Lower lobe of right lung (tissue), 2 donors: ENCODE data around the gene ITGA11. TPM values are rescaled to one million over a fixed set of nuclear protein-coding genes. Genes with fewer than 3 reads are reported as not detected.

ENCODE experiments used
- ATAC-seq, 2 donors: fragments of 200-7000 bp; cut with Tn5 transposase; one replicate each; pipeline ENCODE4 v1.9.1; 2020 to 2022; ENCODE audit warnings: mild to moderate bottlenecking in 2 of 2, moderate library complexity in 2 of 2
- DNase-seq: peaks from one replicate; pipeline ENCODE4 v3.0.0-alpha.2; 2020
- H3K27ac ChIP-seq: fragments of 200-600 bp; one replicate; pipeline ENCODE4 v1.8.0; 2022
- H3K27me3 ChIP-seq: fragments of 200-600 bp; one replicate; pipeline ENCODE4 v1.8.0; 2022; ENCODE audit warnings: low read depth
- H3K36me3 ChIP-seq: fragments of 200-600 bp; one replicate; pipeline ENCODE4 v1.8.0; 2022; ENCODE audit warnings: mild to moderate bottlenecking
- H3K4me1 ChIP-seq: fragments of 200-600 bp; one replicate; pipeline ENCODE4 v1.8.0; 2022
- H3K4me3 ChIP-seq: fragments of 200-600 bp; one replicate; pipeline ENCODE4 v1.8.0; 2022; ENCODE audit warnings: mild to moderate bottlenecking
- H3K9me3 ChIP-seq: fragments of 200-600 bp; one replicate; pipeline ENCODE4 v1.8.0; 2022
- intact Hi-C: fragments of 100-400 bp; cut with DNase I; formaldehyde crosslinking; loops from one replicate; pipeline ENCODE4 v1.11.0; 2022
- total RNA-seq: library from RNA; stranded (reverse); fragmentation: NEBNext Ultra II Directional; extraction: Animal tissue kit (Norgen Biotek cat#: 25700); gene quantifications from one replicate; pipeline ENCODE4 v1.2.1, GENCODE V29; 2021
- TF ChIP-seq, protein P1 (sequence below): fragments of 200-600 bp; IDR thresholded peaks from one replicate; pipeline ENCODE4 v1.8.0; 2022; ENCODE audit warnings: antibody characterized with exemption, mild to moderate bottlenecking
- donor health status: DM: no; HTN: yes; CAD: no; lungs with severe emphysema.

Gene ITGA11
- total RNA-seq, 1 donor from 2014 or later, result 2.7 TPM

DNA sequence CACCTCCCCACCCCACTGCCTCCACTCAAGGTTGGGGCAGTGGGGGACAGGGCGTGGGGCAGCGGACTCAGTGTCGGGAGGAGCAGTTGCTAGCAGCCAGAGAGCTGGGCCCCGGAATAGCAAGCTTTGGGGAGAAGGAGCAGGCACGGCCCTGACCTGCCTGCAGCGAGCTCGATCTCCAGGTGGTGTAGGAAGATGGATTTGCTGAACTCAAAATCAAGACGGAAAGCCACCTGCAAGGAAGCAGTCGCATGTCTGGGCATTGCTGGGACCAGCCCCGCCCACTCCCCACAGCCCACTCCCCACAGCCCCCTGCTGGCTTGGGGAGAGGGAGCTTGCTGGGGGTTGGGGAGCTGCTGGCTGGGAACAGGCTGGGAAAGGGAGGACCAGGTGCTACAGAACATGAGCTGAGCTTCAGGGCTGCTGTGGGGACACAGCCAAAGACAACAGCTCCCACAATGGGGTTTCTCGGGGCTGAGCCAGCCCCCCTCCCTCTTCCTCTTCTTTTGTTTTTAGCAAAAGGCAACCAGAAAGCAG, 116.4 kb downstream of the ITGA11 start:
- DNase-seq (no peak), ATAC-seq (no peak)
- TF ChIP-seq, protein P1, sequence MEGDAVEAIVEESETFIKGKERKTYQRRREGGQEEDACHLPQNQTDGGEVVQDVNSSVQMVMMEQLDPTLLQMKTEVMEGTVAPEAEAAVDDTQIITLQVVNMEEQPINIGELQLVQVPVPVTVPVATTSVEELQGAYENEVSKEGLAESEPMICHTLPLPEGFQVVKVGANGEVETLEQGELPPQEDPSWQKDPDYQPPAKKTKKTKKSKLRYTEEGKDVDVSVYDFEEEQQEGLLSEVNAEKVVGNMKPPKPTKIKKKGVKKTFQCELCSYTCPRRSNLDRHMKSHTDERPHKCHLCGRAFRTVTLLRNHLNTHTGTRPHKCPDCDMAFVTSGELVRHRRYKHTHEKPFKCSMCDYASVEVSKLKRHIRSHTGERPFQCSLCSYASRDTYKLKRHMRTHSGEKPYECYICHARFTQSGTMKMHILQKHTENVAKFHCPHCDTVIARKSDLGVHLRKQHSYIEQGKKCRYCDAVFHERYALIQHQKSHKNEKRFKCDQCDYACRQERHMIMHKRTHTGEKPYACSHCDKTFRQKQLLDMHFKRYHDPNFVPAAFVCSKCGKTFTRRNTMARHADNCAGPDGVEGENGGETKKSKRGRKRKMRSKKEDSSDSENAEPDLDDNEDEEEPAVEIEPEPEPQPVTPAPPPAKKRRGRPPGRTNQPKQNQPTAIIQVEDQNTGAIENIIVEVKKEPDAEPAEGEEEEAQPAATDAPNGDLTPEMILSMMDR, result no peak
- Histone ChIP-seq H3K27me3 (peaks cover 6% of the 10 kb centered on the region), H3K27ac (no peak overlapping the region), H3K4me3 (no peak overlapping the region), H3K9me3 (no peaks in the 10 kb centered on the region), H3K4me1 (no peaks in the 10 kb centered on the region), H3K36me3 (no peaks in the 10 kb centered on the region)
- intact Hi-C loops, result no loop called here

DNA sequence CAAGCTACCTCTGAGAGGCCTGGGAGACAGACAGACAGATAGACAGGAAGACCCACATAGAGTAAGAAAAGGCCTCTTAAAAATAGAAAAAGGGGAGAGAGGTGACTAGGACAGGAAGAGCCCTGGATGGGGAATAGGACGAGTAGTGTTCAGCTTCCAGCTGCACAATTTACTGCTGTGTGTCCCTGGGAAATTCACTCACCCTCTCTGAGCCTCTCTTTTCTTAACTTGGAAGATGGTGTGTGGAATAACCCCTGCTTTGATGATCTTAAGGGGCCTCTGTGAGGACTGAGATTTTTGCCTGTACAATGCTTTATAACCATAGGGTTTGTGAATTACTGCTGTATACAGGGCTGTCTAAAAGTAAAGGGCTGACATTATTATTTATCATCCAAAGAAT, 116.9 kb downstream of the ITGA11 start:
- H3K9me3 ChIP-seq, result no peaks in the 10 kb centered on the region
- no peaks in the 10 kb centered on the region for H3K4me1 ChIP-seq
- ATAC-seq (no peak), DNase-seq (no peak)
- no peaks in the 10 kb centered on the region for H3K36me3 ChIP-seq
- no peak overlapping the region for H3K27ac ChIP-seq
- peaks cover 6% of the 10 kb centered on the region for H3K27me3 ChIP-seq
- intact Hi-C loops, result no loop called here
- TF ChIP-seq, protein P1, result no peak
- no peak overlapping the region for H3K4me3 ChIP-seq

DNA sequence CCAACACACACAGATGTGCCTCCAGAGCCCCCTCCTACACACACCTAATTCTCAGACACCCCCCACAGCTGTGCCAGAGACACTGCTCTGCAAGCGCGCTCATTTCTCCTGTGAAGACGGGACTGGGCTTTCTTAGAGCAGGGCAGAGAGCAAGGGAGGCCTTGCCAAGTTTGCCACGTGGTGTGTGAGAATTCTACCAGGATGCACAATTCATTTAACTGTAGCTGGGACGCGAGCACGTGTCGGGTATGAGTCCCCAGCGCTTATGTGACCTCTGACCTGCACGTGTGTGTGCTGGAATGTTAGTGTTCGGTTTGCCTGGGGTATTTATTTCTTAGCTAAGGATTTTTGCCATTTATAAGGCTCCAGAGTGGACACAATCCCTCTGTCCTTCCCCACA, 117.4 kb downstream of the ITGA11 start:
- TF ChIP-seq, protein P1, result no peak
- no peaks in the 10 kb centered on the region for H3K4me1 ChIP-seq
- peaks cover 6% of the 10 kb centered on the region for H3K27me3 ChIP-seq
- DNase-seq (no peak), ATAC-seq (no peak)
- H3K36me3 ChIP-seq, result no peaks in the 10 kb centered on the region
- H3K27ac ChIP-seq, result no peak overlapping the region
- H3K4me3 ChIP-seq, result no peak overlapping the region
- intact Hi-C loops, result no loop called here
- H3K9me3 ChIP-seq, result no peaks in the 10 kb centered on the region

DNA sequence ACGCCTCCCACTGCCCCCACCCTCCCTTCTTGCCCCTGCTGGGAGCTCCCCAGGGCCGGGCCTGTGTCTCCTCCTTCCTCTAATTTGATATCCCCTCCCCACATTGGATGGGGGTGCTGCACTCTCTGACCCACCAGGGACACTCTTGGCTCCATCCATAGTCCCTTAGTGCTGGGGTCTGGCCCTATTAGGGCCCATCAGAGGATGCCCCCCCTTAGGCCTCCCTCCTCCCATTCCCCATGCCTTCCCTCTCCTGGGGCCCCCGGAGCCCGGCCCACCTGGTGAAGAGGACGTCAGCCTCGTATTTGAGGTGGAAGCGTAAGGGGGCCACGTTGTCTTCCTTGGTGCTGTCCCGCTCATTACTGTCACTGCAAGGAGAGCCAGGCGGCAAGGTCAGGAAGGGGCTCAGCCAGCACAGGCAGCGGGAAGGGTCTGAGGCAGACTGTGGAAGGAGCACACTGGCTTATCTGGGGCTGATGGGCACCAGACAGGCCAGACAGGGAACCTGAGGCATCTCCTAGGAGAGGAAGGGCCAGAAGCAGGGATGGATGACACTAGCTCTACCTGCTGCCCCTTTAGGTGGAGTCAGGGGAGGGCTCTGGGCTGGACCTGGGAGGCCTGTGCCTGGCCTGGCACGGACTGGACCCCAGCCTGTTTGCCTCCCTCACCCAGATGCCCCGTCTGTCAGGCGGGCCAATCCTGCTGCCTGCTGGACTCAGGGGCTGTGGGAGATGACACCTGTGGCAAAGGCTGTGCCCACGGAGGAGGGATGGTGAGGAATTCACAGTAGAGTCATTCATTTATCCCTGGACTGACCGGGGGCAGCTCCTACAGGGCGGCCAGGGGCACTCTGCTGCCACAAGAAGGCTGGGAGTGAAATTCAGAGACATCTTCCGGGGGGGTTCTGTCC, 118.2 kb downstream of the ITGA11 start:
- DNase-seq, result no peak
- peaks cover 6% of the 10 kb centered on the region for H3K27me3 ChIP-seq
- no peaks in the 10 kb centered on the region for H3K36me3 ChIP-seq
- no peaks in the 10 kb centered on the region for H3K9me3 ChIP-seq
- intact Hi-C loops, result no loop called here
- H3K4me3 ChIP-seq, result no peak overlapping the region
- no peak overlapping the region for H3K27ac ChIP-seq
- no peaks in the 10 kb centered on the region for H3K4me1 ChIP-seq
- ATAC-seq, result no peak
- TF ChIP-seq, protein P1, result no peak

DNA sequence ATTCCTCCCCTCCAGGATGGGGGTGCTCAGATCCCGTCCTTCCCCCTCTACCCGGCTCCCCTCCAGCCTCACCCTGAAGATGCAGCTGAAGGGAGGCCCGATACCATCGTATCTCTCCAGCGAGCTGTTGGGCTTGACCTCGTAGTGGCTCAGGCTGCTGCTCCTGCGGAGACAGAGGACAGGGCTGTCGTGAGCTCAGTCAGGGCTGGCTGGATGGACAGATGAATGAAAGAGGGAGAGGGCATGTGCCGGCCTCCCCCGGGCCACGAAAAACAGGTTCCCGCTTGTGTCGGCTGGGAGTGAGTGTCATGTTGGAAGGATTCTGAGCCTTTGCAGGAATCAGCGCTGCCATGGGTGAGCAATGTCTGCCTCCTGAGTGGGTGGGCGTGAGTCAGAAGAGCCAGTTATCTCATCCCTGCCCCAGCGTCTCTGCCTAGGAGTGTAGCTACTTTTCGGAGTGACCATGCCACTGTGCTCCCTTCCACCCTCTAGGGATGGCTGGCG, 119.2 kb downstream of the ITGA11 start:
- no peak overlapping the region for H3K4me3 ChIP-seq
- TF ChIP-seq, protein P1, result no peak
- H3K27me3 ChIP-seq, result peaks cover 6% of the 10 kb centered on the region
- no peaks in the 10 kb centered on the region for H3K4me1 ChIP-seq
- intact Hi-C loops, result no loop called here
- ATAC-seq (no peak), DNase-seq (no peak)
- no peak overlapping the region for H3K27ac ChIP-seq
- H3K36me3 ChIP-seq, result no peaks in the 10 kb centered on the region
- H3K9me3 ChIP-seq, result no peaks in the 10 kb centered on the region
